HCT116 (cell line): Measurements from ENCODE around the gene UBA52. TPM values are rescaled to one million over a fixed set of nuclear protein-coding genes. Genes with fewer than 3 reads are reported as not detected.

ENCODE experiments used
- ATAC-seq: fragments of 200-7000 bp; cut with Tn5 transposase; 2 replicates; pipeline ENCODE4 v1.9.1; 2020; ENCODE audit warnings: mild to moderate bottlenecking, moderate library complexity
- BruUV-seq: library from RNA; stranded (reverse); fragments of 400-500 nt; replicated peaks from 2 replicates; lab custom pipeline; 2021; lab: Mats Ljungman, UMichigan
- CTCF ChIA-PET: fragments of 300-600 bp; sonication (Branson Sonifier 250); formaldehyde crosslinking; loops from one replicate; lab custom pipeline; 2021; ENCODE audit warnings: antibody characterized with exemption; lab: Charles Lee
- POLR2A ChIA-PET: fragments of 300-600, 350-600 bp; sonication (Branson Sonifier 250); formaldehyde crosslinking; loops from one replicate; lab custom pipeline; 2021; ENCODE audit warnings: antibody characterized with exemption; lab: Charles Lee
- RAD21 ChIA-PET, 2 experiments: fragments of 300-600 bp; sonication (Branson Sonifier 250); formaldehyde crosslinking; loops; one replicate each; lab custom pipeline; 2023; ENCODE audit warnings: low total read pairs in 2 of 2; ENCODE audit not compliant: uncharacterized antibody in 2 of 2, unreplicated experiment in 2 of 2, low non-redundant PET in 1 of 2; lab: Charles Lee
- DNase-seq: peaks from one replicate; pipeline ENCODE4 v3.0.0-alpha.2; 2010; ENCODE audit warnings: low read depth, low spot score
- H2AFZ ChIP-seq: fragments of 200-600 bp; shearing (Covaris generic), sonication (generic); 2 replicates; pipeline ENCODE4 v1.6.1; 2017; ENCODE audit warnings: low read depth, mixed run types, mixed read lengths, antibody characterized with exemption, low read length; ENCODE audit not compliant: poor library complexity, severe bottlenecking
- H3K27ac ChIP-seq: 2 replicates; pipeline ENCODE4 v1.5.1; 2012; ENCODE audit warnings: low read depth, low read length
- H3K27me3 ChIP-seq: fragments of 200-600 bp; sonication (generic); 2 replicates; pipeline ENCODE4 v1.6.1; 2016; ENCODE audit warnings: mixed run types, low read length, mixed read lengths; ENCODE audit not compliant: insufficient read depth
- H3K36me3 ChIP-seq, 2 experiments: fragments of 200-500 bp in 1 of 2; fragments of 200-600 bp in 1 of 2; sonication (Bioruptor generic) in 1 of 2; sonication (generic) in 1 of 2; 2 replicates each; pipeline versions ENCODE4 v1.5.1 to v1.6.1; 2014 to 2016; ENCODE audit warnings: low read length in 2 of 2, inconsistent platforms in 1 of 2, mixed read lengths in 1 of 2, mixed run types in 1 of 2; ENCODE audit not compliant: insufficient read depth in 2 of 2, control insufficient read depth in 1 of 2
- H3K4me1 ChIP-seq, 2 experiments: fragments of 200-600 bp in 1 of 2; sonication (generic) in 1 of 2; 2 replicates each; pipeline versions ENCODE4 v1.5.1 to v1.6.1; 2012 to 2017; ENCODE audit warnings: low read length in 2 of 2, inconsistent platforms in 1 of 2, mild to moderate bottlenecking in 1 of 2, mixed read lengths in 1 of 2, mixed run types in 1 of 2, moderate library complexity in 1 of 2; ENCODE audit not compliant: insufficient read depth in 2 of 2, control insufficient read depth in 1 of 2
- H3K4me2 ChIP-seq: fragments of 200-600 bp; sonication (generic); 2 replicates; pipeline ENCODE4 v1.6.1; 2017; ENCODE audit warnings: mixed run types, low read length, mixed read lengths
- H3K4me3 ChIP-seq, 2 experiments: fragments of 200-600 bp in 1 of 2; sonication (generic) in 1 of 2; replicated peaks in 1 of 2; 2 replicates each; pipeline ENCODE4 v1.5.1; 2011 to 2016; ENCODE audit warnings: low read length in 2 of 2, control low read depth in 1 of 2, low read depth in 1 of 2, mild to moderate bottlenecking in 1 of 2, mixed read lengths in 1 of 2, mixed run types in 1 of 2
- H3K79me2 ChIP-seq: fragments of 200-600 bp; sonication (generic); 2 replicates; pipeline ENCODE4 v1.6.1; 2017; ENCODE audit warnings: mild to moderate bottlenecking, mixed run types, low read length, moderate library complexity, mixed read lengths; ENCODE audit not compliant: insufficient read depth
- H3K9ac ChIP-seq: fragments of 200-600 bp; sonication (generic); 2 replicates; pipeline ENCODE4 v1.6.1; 2016; ENCODE audit warnings: low read length, mixed read lengths
- H3K9me2 ChIP-seq: fragments of 200-600 bp; sonication (generic), shearing (Covaris generic); 2 replicates; pipeline ENCODE4 v1.6.1; 2017; ENCODE audit warnings: mixed run types, mild to moderate bottlenecking, moderate library complexity; ENCODE audit not compliant: insufficient read depth
- H3K9me3 ChIP-seq, 2 experiments: fragments of 200-500 bp in 1 of 2; fragments of 200-600 bp in 1 of 2; sonication (Bioruptor generic) in 1 of 2; sonication (generic) in 1 of 2; 2 replicates each; pipeline ENCODE4 v1.6.1; 2014 to 2017; ENCODE audit warnings: low read length in 2 of 2, mixed read lengths in 2 of 2, inconsistent platforms in 1 of 2, low read depth in 1 of 2, mild to moderate bottlenecking in 1 of 2, mixed run types in 1 of 2, moderate library complexity in 1 of 2; ENCODE audit not compliant: control insufficient read depth in 1 of 2, insufficient read depth in 1 of 2
- H4K20me1 ChIP-seq: fragments of 200-600 bp; sonication (generic), shearing (Covaris generic); 2 replicates; pipeline ENCODE4 v1.6.1; 2017; ENCODE audit warnings: mixed run types, mild to moderate bottlenecking, moderate library complexity; ENCODE audit not compliant: insufficient read depth
- ATF3 ChIP-seq: IDR thresholded peaks from 2 replicates; pipeline ENCODE4 v1.6.1; 2012
- CBX3 ChIP-seq: IDR thresholded peaks from 2 replicates; pipeline ENCODE4 v1.6.1; 2012; ENCODE audit warnings: low read depth
- EGR1 ChIP-seq: IDR thresholded peaks from 2 replicates; pipeline ENCODE4 v1.6.1; 2012; ENCODE audit warnings: low read depth
- EZH2 ChIP-seq: fragments of 200-600 bp; sonication (generic); IDR thresholded peaks from 2 replicates; pipeline ENCODE4 v1.6.1; 2017; ENCODE audit warnings: antibody characterized with exemption, mixed run types
- EZH2phosphoT487 ChIP-seq: fragments of 200-600 bp; IDR thresholded peaks from 2 replicates; pipeline ENCODE4 v1.6.1; 2018; ENCODE audit warnings: antibody characterized with exemption, borderline replicate concordance
- FOSL1 ChIP-seq: IDR thresholded peaks from 2 replicates; pipeline ENCODE4 v1.6.1; 2012; ENCODE audit warnings: low read depth
- JUND ChIP-seq: IDR thresholded peaks from 2 replicates; pipeline ENCODE4 v1.6.1; 2012
- MAX ChIP-seq: IDR thresholded peaks from 2 replicates; pipeline ENCODE4 v1.6.1; 2012
- POLR2A ChIP-seq: IDR thresholded peaks from 2 replicates; pipeline ENCODE4 v1.7.0; 2011; ENCODE audit warnings: borderline replicate concordance; ENCODE audit not compliant: insufficient read depth, insufficient read length; ENCODE audit errors: extremely low read depth
- RAD21 ChIP-seq: IDR thresholded peaks from 2 replicates; pipeline ENCODE4 v1.6.1; 2012; ENCODE audit warnings: low read depth, mild to moderate bottlenecking
- SIN3A ChIP-seq: IDR thresholded peaks from 2 replicates; pipeline ENCODE4 v1.6.1; 2012; ENCODE audit warnings: low read depth
- SP1 ChIP-seq: IDR thresholded peaks from 2 replicates; pipeline ENCODE4 v1.6.1; 2012; ENCODE audit warnings: low read depth
- SRF ChIP-seq: IDR thresholded peaks from 2 replicates; pipeline ENCODE4 v1.6.1; 2012; ENCODE audit warnings: low read depth
- TCF7L2 ChIP-seq: IDR thresholded peaks from 2 replicates; pipeline ENCODE4 v1.7.0; 2011; ENCODE audit warnings: borderline replicate concordance, inconsistent platforms; ENCODE audit not compliant: insufficient read depth, insufficient read length; ENCODE audit errors: extremely low read depth
- YY1 ChIP-seq: IDR thresholded peaks from 2 replicates; pipeline ENCODE4 v1.6.1; 2011; ENCODE audit warnings: low read length, low read depth, moderate library complexity, mild to moderate bottlenecking; ENCODE audit not compliant: insufficient replicate concordance; ENCODE audit errors: extremely low read depth
- ZFX ChIP-seq: fragments of 450-650 bp; IDR thresholded peaks from 2 replicates; pipeline ENCODE4 v1.6.1; 2017
- ZNF274 ChIP-seq: fragments of 200-500 bp; sonication (Bioruptor generic); IDR thresholded peaks from 2 replicates; pipeline ENCODE4 v1.6.1; 2014; ENCODE audit warnings: mild to moderate bottlenecking, low read depth, low read length, inconsistent platforms
- intact Hi-C: fragments of 100-400 bp; cut with micrococcal nuclease; formaldehyde crosslinking; loops from 2 replicates; pipeline ENCODE4 v1.10.0; 2022
- total RNA-seq: library from RNA; stranded (reverse); gene quantifications from one replicate; pipeline ENCODE4 v1.2.1, GENCODE V29; 2021; ENCODE audit not compliant: unreplicated experiment
- TF ChIP-seq, protein P1 (sequence below): IDR thresholded peaks from 2 replicates; pipeline ENCODE4 v1.6.1; 2011; ENCODE audit warnings: mild to moderate bottlenecking, low read length, moderate library complexity; ENCODE audit not compliant: insufficient replicate concordance; ENCODE audit errors: extremely low read depth
- TF ChIP-seq, protein P2 (sequence below), 3 experiments: fragments of 200-600 bp in 1 of 3; sonication (generic) in 1 of 3; IDR thresholded peaks in 2 of 3; conservative IDR thresholded peaks in 1 of 3; 2 replicates each; pipeline ENCODE4 v1.5.1; 2012 to 2017; ENCODE audit warnings: low read depth in 2 of 3, low read length in 2 of 3, antibody characterized with exemption in 1 of 3, borderline replicate concordance in 1 of 3, control low read depth in 1 of 3, mild to moderate bottlenecking in 1 of 3, mixed read lengths in 1 of 3, mixed run types in 1 of 3, moderate library complexity in 1 of 3; ENCODE audit not compliant: insufficient read depth in 1 of 3

The UBA52 gene
- total RNA-seq, 1 experiment from 2014 or later: 1,743 TPM

DNA sequence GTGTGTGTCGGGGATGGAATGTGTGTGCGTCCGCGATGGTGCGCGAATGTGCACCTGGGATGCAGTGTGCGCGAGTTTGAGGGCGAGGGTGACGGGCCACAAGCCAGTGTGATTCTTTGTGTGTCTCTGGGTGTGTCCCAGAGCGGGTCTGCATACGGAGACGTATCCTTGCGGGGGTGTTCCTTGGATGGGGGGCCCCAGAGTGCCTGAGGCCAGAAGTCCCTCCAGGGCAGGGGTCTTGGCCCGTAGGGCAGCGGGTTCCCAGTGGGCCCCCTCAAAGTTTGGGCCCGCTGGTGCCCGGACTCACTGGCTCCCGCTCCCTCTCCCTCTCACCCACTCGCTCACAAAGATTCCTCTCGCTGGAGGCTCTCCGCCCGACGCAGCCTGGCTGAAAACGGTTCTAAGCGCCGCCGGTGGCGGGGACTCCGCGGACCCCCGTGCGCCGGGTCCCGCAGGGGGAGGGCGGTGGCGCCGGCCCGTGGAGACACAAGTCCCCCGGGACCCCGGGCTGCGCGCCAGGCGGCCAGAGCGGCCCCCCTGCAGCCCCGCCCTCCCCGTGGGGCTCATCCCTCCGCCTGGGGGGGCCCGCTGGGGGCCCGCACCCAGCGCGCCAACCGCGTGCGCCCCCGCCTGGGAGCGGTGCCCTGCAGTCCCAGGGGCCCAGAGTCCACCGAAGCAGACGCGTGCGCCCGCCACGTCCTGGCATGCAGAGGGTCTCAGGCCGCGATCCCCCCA lies 34.1 kb downstream of the UBA52 start:
- H3K9ac ChIP-seq: peak overlapping the region; percentile 51
- no peaks in the 10 kb centered on the region for H3K9me3 ChIP-seq
- peaks cover 13% of the 10 kb centered on the region; the same call in 1 of the 2 replicates for H3K27me3 ChIP-seq
- no peaks in the 10 kb centered on the region for H3K79me2 ChIP-seq
- POLR2A ChIA-PET: no interaction called here
- CTCF ChIA-PET: no interaction called here
- H2AFZ ChIP-seq: no peak overlapping the region
- intact Hi-C loops: no loop called here
- H3K4me1 ChIP-seq: peaks cover 22 to 27% of the 10 kb centered on the region in 2 experiments
- RAD21 ChIA-PET: no interaction called here
- H3K4me2 ChIP-seq: peak overlapping the region; percentile 73
- no peaks in the 10 kb centered on the region for H4K20me1 ChIP-seq
- DNase-seq: no peak
- peak overlapping the region; percentile 52; the same call in 1 of the 2 replicates for H3K27ac ChIP-seq
- TF ChIP-seq ATF3 (no peak), RAD21 (no peak), JUND (no peak), TCF7L2 (no peak), EZH2phosphoT487 (no peak), EZH2 (no peak), SRF (no peak), POLR2A (no peak), ZFX (no peak), EGR1 (no peak), FOSL1 (no peak), ZNF274 (no peak), SIN3A (no peak), CBX3 (no peak), YY1 (no peak), MAX (no peak), SP1 (no peak)
- TF ChIP-seq, protein P1, sequence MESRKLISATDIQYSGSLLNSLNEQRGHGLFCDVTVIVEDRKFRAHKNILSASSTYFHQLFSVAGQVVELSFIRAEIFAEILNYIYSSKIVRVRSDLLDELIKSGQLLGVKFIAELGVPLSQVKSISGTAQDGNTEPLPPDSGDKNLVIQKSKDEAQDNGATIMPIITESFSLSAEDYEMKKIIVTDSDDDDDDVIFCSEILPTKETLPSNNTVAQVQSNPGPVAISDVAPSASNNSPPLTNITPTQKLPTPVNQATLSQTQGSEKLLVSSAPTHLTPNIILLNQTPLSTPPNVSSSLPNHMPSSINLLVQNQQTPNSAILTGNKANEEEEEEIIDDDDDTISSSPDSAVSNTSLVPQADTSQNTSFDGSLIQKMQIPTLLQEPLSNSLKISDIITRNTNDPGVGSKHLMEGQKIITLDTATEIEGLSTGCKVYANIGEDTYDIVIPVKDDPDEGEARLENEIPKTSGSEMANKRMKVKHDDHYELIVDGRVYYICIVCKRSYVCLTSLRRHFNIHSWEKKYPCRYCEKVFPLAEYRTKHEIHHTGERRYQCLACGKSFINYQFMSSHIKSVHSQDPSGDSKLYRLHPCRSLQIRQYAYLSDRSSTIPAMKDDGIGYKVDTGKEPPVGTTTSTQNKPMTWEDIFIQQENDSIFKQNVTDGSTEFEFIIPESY: no peak
- TF ChIP-seq, protein P2, sequence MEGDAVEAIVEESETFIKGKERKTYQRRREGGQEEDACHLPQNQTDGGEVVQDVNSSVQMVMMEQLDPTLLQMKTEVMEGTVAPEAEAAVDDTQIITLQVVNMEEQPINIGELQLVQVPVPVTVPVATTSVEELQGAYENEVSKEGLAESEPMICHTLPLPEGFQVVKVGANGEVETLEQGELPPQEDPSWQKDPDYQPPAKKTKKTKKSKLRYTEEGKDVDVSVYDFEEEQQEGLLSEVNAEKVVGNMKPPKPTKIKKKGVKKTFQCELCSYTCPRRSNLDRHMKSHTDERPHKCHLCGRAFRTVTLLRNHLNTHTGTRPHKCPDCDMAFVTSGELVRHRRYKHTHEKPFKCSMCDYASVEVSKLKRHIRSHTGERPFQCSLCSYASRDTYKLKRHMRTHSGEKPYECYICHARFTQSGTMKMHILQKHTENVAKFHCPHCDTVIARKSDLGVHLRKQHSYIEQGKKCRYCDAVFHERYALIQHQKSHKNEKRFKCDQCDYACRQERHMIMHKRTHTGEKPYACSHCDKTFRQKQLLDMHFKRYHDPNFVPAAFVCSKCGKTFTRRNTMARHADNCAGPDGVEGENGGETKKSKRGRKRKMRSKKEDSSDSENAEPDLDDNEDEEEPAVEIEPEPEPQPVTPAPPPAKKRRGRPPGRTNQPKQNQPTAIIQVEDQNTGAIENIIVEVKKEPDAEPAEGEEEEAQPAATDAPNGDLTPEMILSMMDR (IDR thresholded peaks at IDR 0.05 in 2 of 3, conservative IDR thresholded peaks at IDR 0.05 in 1 of 3; ENCODE audit: borderline replicate concordance in 1 of 3, insufficient read depth in 1 of 3, low read depth in 2 of 3, low read length in 2 of 3): no peak
- TF ChIP-seq, all 23 proteins: peak for 0
- Histone ChIP-seq H3K9me2 (no peaks in the 10 kb centered on the region), H3K36me3 (no peaks in the 10 kb centered on the region), H3K4me3 (peak overlapping the region; percentile 40 to 53)
- ATAC-seq: peak; percentile 3; the same call in 1 of the 2 replicates
- no TSS peak for BruUV-seq
